Skeletal muscle cell (primary cell): ENCODE results near the gene ZMYND19.
"Not testable (repeated sequence)": the region's sequence is repeated elsewhere in the genome, so short reads cannot be mapped to it uniquely, and the experiment has no call there.

ENCODE experiments used
- DNase-seq: peaks from one replicate; pipeline ENCODE4 v3.0.0-alpha.2; 2010; ENCODE audit warnings: low read depth
- H3K4me3 ChIP-seq: 2 replicates; pipeline ENCODE4 v1.5.1; 2011; ENCODE audit warnings: low read depth, mild to moderate bottlenecking, control low read depth, low read length, moderate library complexity

ZMYND19 gene

DNA sequence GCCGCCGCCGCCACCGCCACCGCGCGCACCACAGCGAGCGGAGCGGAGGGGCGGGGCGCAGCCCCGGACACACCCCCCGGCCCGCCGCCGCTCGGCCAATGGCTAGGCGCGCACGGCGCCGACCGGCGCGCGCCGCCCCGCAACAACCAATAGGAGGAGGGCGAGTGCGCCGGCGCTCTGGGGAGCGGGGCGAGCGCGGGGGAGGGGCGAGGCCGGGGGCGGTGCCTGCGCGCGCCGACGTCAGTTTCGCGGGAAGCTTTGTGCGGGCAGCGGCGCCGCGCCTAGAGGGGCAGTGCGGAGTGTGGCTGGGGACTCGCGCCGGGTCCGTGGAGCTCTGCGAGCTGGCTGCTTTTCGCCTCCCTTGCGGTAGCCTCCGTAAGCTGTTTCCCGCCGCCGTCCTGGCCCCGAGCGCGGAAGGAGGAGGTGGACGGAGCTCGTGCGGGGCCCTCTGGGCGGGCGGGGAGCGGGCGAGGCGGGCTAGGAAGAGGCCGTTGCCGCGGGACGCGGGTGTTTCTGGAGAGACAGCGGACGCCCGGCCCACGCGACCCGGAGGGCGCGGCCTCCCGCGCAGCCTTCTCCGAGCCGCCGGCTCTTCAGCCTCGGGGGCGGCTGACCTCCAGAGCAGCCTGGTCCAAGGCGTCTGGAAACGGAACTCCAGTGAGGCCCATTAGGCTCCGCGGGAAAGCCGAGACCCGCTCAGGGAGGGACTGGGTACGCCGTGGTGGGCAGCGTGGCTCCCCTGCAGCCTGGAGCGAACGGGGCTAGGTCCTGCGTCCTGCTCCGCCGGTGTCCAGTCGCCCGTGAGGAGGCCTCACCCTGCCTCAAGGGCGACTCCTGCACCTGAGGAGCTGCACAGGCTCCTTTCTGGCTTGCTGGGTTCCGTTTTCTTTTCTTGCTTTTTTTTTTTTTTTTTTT, at the start of gene ZMYND19:
ZMYND19 (minus strand) TSS at position 44 of the 915 bp plus-strand sequence. CDS start 249 bp downstream, outside the sequence.
- DNase-seq, result peak; percentile 43
- peak within 1 kb of the TSS; percentile 78 for H3K4me3 ChIP-seq

DNA sequence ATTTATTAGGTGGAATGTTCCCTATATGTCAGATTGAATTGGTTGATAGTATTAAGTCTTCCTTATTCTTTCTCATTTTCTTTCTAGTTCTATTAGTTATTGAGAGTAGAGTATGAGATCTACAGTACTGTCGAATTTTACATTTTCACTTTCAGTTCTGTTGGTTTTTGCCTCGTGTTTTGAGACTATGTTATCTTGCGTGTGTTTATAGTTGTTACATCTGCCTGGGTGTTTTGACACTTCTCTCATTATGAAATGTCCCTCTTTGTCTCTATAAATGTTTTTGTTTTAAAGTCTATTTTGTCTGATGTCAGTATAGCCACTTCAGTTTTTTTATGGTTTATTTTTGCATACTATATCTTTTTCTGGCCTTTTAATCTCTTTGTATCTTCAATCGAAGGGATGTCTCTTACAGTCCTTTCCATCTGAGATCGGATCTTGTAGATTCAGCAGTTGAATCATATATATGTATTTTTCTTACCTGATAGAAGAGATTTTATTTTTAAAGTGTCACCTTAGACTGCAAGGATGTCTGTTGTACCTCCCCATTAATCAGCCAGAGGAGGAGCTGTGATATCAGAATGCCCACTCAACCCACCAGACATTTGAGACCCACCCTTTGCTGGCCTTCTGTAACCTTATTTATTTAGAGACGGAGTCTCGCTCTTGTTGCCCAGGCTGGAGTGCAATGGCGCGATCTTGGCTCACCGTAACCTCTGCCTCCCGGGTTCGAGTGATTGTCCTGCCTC, 49.2 kb upstream of the ZMYND19 start:
- DNase-seq, result no peak
- H3K4me3 ChIP-seq, result no peak overlapping the region

DNA sequence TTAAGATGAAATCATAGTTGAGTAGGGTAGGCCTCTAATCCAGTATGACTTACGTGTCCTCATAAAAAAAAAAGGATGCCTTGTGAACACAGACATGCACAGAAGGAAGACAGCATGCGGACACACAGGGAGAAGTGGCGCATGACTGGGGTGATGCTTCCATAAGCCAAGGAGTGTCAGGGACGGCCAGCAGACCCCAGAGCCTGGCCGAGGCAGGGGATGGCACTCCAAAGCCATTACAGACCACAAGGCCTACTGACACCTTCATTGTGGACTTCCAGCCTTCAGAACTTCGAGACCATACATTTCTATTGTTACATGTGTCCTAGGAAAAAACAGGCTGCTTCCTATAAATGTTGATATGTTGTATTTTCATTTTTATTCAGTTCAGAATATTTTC, 48.4 kb upstream of the ZMYND19 start:
- no peak overlapping the region for H3K4me3 ChIP-seq
- DNase-seq, result no peak

DNA sequence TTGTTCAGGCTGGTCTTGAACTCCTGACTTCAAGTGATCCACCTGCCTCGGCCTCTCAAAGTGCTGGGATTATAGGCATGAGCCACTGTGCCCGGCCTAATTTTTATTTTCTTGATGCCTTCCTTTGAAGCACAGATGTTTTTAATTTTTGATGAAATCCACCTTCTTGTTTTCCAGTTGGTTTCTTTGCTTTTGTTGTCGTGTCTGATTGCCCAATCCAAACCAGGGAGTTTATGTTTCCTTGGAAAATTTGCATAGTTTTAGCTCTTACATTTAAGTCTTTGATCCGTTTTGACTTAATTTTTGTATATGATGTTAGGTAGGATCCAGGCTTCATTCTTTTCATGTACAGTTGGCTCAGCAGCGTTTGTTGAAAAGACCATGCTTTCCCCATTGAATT, 43.7 kb upstream of the ZMYND19 start:
- no peak for DNase-seq
- H3K4me3 ChIP-seq, result no peak overlapping the region

GRCh38 chr9:137632230-137633161, 42.2 kb upstream of the ZMYND19 start:
- DNase-seq, result no peak

DNA sequence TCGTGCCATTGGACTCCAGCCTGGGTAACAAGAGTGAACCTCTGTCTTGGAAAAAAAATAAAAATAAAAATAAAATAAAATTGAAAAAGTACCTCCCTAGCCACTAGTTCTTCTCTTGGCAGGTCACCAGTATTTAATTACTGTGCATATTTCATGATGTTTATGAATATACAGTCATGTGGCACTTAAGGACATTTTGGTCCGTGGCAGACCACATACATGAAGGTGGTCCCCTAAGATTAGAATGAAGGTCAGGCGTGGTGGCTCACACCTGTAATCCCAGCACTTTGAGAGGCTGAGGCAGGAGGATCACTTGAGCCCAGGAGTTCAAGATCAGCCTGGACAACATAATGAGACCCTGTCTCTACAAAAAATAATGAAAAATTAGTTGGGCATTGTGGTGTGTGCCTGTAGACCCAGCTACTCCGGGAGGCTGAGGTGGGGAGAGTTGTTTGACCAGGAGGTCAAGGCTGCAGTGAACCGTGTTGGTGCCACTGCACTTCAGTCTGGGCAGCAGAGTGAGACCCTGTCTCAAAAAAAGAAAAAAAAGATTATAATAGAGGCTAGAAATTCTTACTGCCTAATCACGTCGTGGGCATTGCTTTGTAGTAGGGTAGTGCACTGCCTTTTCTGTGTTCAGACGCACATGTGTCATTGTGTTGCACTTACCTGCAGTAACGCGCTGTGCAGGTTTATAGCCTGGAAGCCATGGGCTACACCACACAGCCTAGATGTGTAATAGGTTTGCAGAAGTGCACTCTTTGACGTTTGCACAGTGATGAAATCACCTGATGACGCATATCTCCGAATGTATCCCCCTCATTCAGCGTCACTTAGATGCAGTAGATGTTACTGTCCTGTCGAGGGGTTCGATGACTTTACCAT, 41.3 kb upstream of the ZMYND19 start:
- H3K4me3 ChIP-seq, result no peak overlapping the region
- no peak for DNase-seq

More at GRCh38 chr9:137632230-137633161, 42.2 kb upstream of the ZMYND19 start:
- H3K4me3 ChIP-seq, result no peak overlapping the region

GRCh38 chr9:137630679-137631078, 40.4 kb upstream of the ZMYND19 start:
- no peak for DNase-seq
- no peak overlapping the region for H3K4me3 ChIP-seq

DNA sequence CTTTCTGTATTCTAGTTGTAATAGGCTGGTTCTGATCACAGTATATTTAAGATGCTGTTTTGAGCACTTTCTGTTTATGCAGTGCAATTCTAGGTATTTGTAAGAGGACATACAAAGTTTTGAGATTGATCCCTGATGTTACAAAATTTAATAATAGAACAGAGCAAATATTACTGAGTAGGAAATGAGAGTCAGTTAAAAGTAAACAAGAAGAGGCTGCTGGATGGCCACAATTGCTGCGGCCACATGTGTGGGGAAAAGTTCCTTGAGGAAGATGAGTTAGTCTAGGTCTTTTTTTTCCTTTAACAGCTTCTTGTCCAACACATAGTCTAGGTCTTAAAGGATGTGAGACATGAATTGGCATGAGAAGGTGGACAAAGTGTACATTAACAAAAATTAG, 39.8 kb upstream of the ZMYND19 start:
- no peak overlapping the region for H3K4me3 ChIP-seq
- DNase-seq, result no peak

DNA sequence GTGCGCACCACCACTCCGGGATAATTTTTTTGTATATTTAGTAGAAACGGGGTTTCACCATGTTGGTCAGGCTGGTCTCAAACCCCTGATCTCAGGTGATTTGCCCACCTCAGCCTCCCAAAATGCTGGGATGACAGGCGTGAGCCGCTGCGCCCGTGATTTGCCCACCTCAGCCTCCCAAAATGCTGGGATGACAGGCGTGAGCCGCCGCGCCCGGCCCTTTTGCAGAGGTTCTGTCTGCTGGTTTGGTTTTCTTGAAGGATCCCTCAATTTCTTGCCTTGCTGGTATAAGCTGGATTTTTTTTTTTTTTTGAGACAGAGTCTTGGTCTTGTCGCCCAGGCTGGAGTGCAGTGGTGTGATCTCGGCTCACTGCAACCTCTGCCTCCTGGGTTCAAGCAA, 37.1 kb upstream of the ZMYND19 start:
- H3K4me3 ChIP-seq, result not testable (repeated sequence)

GRCh38 chr9:137626464-137626863, 36.2 kb upstream of the ZMYND19 start:
- DNase-seq, result no peak
- no peak overlapping the region for H3K4me3 ChIP-seq

More for the DNA sequence above, 37.1 kb upstream of the ZMYND19 start:
- DNase-seq, result not testable (repeated sequence)

DNA sequence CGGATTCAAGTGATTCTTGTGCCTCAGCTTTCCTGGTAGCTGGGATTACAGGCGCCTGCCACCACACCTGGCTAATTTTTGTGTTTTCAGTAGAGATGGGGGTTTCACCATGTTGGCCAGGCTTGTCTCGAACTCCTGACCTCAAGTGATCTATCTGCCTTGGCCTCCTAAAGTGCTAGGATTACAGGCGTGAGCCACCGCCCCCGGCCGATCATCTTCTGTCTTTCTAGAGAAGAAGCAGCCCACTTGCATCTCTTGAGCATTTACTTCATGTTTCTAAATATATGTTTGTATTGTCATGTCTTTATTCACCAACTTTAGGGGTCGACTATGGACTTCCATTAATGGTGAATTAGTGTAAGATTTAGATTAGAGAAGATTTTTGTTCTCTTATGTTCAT, 31.9 kb upstream of the ZMYND19 start:
- not testable (repeated sequence) for DNase-seq

GRCh38 chr9:137621131-137621757, 30.9 kb upstream of the ZMYND19 start:
- H3K4me3 ChIP-seq, result no peak overlapping the region
- DNase-seq, result no peak

More for the DNA sequence above, 31.9 kb upstream of the ZMYND19 start:
- H3K4me3 ChIP-seq, result not testable (repeated sequence)

DNA sequence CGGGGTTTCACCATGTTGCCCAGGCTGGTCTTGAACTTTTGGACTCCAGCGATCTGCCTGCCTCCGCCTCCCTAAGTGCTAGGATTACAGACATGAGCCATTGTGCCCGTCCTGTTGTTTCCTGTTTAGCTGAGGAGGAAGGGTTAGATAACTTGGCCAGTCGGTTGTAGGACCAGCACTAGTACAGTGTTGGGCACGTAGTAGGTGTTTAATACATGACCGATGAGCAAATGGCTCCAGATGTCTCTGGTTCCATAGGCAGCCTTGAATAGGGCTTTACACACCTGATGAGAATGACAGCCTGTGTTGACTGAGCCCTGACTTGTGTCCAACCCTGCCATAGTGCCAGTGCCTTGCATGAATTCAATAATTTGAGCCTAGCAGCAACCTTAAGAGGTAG, 30.3 kb upstream of the ZMYND19 start:
- no peak for DNase-seq
- no peak overlapping the region for H3K4me3 ChIP-seq

GRCh38 chr9:137620048-137620405, 29.7 kb upstream of the ZMYND19 start:
- peak overlapping the region; percentile 69 for H3K4me3 ChIP-seq
- no peak for DNase-seq

DNA sequence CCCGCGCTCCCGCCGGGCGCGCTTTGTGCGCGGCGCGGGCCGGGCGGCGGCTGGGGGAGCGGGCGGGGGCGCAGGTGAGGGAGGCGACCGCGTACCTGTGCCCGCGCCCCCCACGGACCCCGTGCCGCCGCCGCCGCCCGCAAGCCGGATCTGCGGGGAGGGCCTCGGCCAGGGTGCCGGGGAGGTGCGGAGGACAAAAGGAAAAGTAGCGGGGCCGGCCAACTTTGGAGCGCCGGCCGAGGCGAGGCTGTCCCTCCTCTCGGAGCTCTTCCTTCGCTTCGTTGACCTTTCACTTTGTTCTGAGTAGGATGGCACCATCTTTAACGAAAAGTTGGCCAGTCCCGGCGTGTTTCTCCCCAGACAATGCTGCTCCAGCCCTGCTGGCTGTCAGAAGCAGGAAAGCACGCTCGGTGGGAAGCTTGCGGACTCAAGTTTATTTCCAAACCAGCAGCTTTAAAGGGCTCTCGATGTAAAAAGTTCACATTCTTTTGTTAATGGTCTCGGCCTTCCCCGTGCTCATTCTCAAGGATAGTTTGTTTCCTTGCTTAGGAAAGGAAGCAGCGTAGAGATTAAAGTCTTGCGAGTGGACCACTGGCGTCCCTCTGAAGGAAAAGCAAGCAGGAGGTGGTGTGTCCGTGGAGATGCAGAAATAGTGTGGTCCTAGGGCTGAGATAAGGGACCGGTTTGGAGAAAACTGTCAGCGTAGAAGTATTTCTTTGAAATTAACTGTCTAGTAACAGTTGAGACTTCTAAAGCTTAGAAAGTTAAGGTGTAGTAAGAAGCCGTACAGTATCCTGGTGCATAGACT, 29.1 kb upstream of the ZMYND19 start:
- no peak for DNase-seq
- peak overlapping the region; percentile 69 for H3K4me3 ChIP-seq

GRCh38 chr9:137618105-137619067, 28.1 kb upstream of the ZMYND19 start, which contains the start of gene EHMT1:
Gene EHMT1, plus strand, starts transcription at chr9:137619005. Its CDS starts 24 bp downstream, at chr9:137619029.
- DNase-seq, result no peak
- peak within 1 kb of the TSS; percentile 99 for H3K4me3 ChIP-seq
